HepG2 (cell line): ENCODE measurements around the gene NT5C2. TPM values are rescaled to one million over a fixed set of nuclear protein-coding genes. Genes with fewer than 3 reads are reported as not detected.

ENCODE experiments used
- EP300 ChIP-seq, 3 experiments: sonication (generic) in 1 of 3; formaldehyde crosslinking in 1 of 3; IDR thresholded peaks; 2 replicates each; pipeline versions ENCODE4 v1.5.1 to v1.6.1; 2011 to 2020; ENCODE audit warnings: low read depth in 2 of 3, low read length in 2 of 3, borderline replicate concordance in 1 of 3, improper control_type of control experiment in 1 of 3, mild to moderate bottlenecking in 1 of 3, missing genetic modification reagents in 1 of 3, moderate library complexity in 1 of 3
- FOXA1 ChIP-seq, 2 experiments: fragments of 450-650 bp in 1 of 2; sonication (generic) in 1 of 2; formaldehyde crosslinking in 1 of 2; IDR thresholded peaks; 2 replicates each; pipeline versions ENCODE4 v1.4.0 to v1.6.1; 2016 to 2020; ENCODE audit warnings: missing genetic modification reagents in 1 of 2
- HDAC1 ChIP-seq: sonication (generic); formaldehyde crosslinking; IDR thresholded peaks from 2 replicates; pipeline ENCODE4 v1.5.1; 2020; ENCODE audit warnings: mild to moderate bottlenecking, missing genetic modification reagents
- HNF4A ChIP-seq: sonication (generic); formaldehyde crosslinking; IDR thresholded peaks from 2 replicates; pipeline ENCODE4 v1.4.0; 2020; ENCODE audit warnings: missing genetic modification reagents
- KAT2B ChIP-seq: fragments of 150-350 bp; IDR thresholded peaks from 2 replicates; pipeline ENCODE4 v1.6.1; 2014; ENCODE audit warnings: low read depth, low read length, borderline replicate concordance
- NFYB ChIP-seq: sonication (generic); formaldehyde crosslinking; IDR thresholded peaks from 2 replicates; pipeline ENCODE4 v1.4.0; 2020; ENCODE audit warnings: missing genetic modification reagents
- PITX1 ChIP-seq: sonication (generic); formaldehyde crosslinking; IDR thresholded peaks from 2 replicates; pipeline ENCODE4 v1.5.1; 2020; ENCODE audit warnings: mild to moderate bottlenecking, missing genetic modification reagents
- RFX5 ChIP-seq: IDR thresholded peaks from 2 replicates; pipeline ENCODE4 v1.6.1; 2011; ENCODE audit warnings: low read depth, low read length, improper control_type of control experiment
- SALL2 ChIP-seq: sonication (generic); formaldehyde crosslinking; IDR thresholded peaks from 2 replicates; pipeline ENCODE4 v1.8.1; 2023; ENCODE audit warnings: mild to moderate bottlenecking, missing genetic modification reagents, inconsistent platforms
- SIN3A ChIP-seq: IDR thresholded peaks from 2 replicates; pipeline ENCODE4 v1.6.1; 2011; ENCODE audit warnings: low read depth, mild to moderate bottlenecking, control low read depth, low read length, borderline replicate concordance
- SOX5 ChIP-seq: IDR thresholded peaks from 2 replicates; pipeline ENCODE4 v1.6.1; 2016; ENCODE audit warnings: borderline replicate concordance
- TBL1XR1 ChIP-seq: fragments of 150-350 bp; IDR thresholded peaks from 2 replicates; pipeline ENCODE4 v1.6.1; 2014; ENCODE audit warnings: borderline replicate concordance, low read length; ENCODE audit not compliant: partially characterized antibody
- TCF7 ChIP-seq: sonication (generic); IDR thresholded peaks from 2 replicates; pipeline ENCODE4 v1.6.1; 2016; ENCODE audit warnings: antibody characterized with exemption, low read depth
- ZNF292 ChIP-seq: sonication (generic); formaldehyde crosslinking; IDR thresholded peaks from 2 replicates; pipeline ENCODE4 v1.8.1; 2022; ENCODE audit warnings: mild to moderate bottlenecking, low read depth, missing genetic modification reagents, borderline replicate concordance
- ZNF34 ChIP-seq: sonication (generic); formaldehyde crosslinking; IDR thresholded peaks from 2 replicates; pipeline ENCODE4 v1.4.0; 2020; ENCODE audit warnings: mild to moderate bottlenecking, missing genetic modification reagents, borderline replicate concordance
- ZNF350 ChIP-seq: sonication (generic); formaldehyde crosslinking; IDR thresholded peaks from 2 replicates; pipeline ENCODE4 v1.4.0; 2020; ENCODE audit warnings: mild to moderate bottlenecking, low read depth, missing genetic modification reagents, borderline replicate concordance
- ZSCAN12 ChIP-seq: sonication (generic); formaldehyde crosslinking; IDR thresholded peaks from 2 replicates; pipeline ENCODE4 v1.9.0; 2021; ENCODE audit warnings: mild to moderate bottlenecking, missing genetic modification reagents
- polyA plus RNA-seq, 8 experiments: library from polyadenylated mRNA; depleted of rRNA in 3 of 8; stranded (reverse) in 7 of 8; unstranded in 1 of 8; fragments of >200 nt; fragmentation: Illumina TruSeq in 4 of 8; extraction: Trizol in 4 of 8; gene quantifications; 2 replicates each; pipeline versions ENCODE4 v1.2.1 to v1.2.3, GENCODE V29; 2011 to 2016; ENCODE audit warnings: low read depth in 4 of 8, missing spikeins in 1 of 8, mixed read lengths in 1 of 8; ENCODE audit not compliant: insufficient read depth in 1 of 8
- total RNA-seq, 5 experiments: library from RNA; depleted of rRNA; stranded (reverse); fragments of >200 nt; fragmentation: Illumina TruSeq; extraction: Trizol; gene quantifications; 2 replicates each; pipeline ENCODE4 v1.2.3, GENCODE V29; 2016; ENCODE audit warnings: low read depth in 1 of 5
- TF ChIP-seq, protein P1 (sequence below): sonication (generic); formaldehyde crosslinking; IDR thresholded peaks from 2 replicates; pipeline ENCODE4 v1.4.0; 2020; ENCODE audit warnings: mild to moderate bottlenecking, missing genetic modification reagents
- TF ChIP-seq, protein P2 (sequence below): sonication (generic); formaldehyde crosslinking; conservative IDR thresholded peaks from 2 replicates; pipeline ENCODE4 v1.4.0; 2020; ENCODE audit warnings: mild to moderate bottlenecking, missing genetic modification reagents, moderate library complexity
- TF ChIP-seq, protein P3 (sequence below): IDR thresholded peaks from 2 replicates; pipeline ENCODE4 v1.4.0; 2020; ENCODE audit warnings: mild to moderate bottlenecking, missing genetic modification reagents

NT5C2 gene
- total and polyA plus RNA-seq, 2 of the 13 experiments (the other 11 are each of a cell fraction or from before 2014, with no cell fraction given), result 40.6 to 55.2 TPM

DNA sequence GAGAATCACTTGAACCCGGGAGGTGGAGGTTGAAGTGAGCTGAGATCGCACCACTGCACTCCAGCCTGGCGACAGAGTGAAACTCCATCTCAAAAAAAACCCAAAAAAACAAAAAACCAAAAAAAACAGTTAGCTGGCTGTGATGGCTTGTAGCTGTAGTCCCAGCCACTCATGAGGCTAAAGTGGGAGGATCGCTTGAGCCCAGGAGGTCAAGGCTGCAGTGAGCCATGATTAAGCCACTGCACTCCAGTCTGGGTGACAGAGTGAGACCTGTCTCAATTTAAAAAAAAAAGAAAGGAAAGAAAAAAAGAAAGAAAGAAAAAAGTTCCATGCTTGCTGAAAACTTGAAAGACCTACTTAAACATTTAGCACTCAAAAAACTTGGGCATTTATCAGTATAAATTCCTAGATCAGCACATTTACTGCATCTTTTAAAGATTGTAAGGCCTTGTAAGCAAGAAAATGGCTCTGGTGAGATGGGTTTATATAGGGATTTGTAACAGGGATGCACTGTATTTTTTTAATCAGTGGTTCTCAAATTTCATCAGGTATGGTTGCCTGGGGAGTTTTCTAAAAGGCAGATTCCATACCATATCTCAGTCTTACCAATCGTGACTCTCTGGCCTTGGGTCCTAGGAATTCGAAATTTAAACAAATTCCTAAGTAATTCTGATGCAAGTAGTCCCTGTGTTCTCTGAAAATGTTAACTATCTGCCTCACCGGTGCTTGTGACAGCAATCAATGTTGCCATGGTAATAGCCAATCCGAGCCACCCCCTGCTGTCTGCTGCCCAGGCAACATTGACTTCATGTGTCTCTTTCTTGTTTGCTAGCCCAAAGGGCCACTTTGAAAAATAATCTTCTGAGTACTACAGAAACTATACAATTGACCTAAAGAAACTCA lies 11.5 kb upstream of the NT5C2 start (continued):
- TF ChIP-seq FOXA1 (IDR thresholded peaks at IDR 0.05) (no peak), FOXA1 (CRISPR knock-in tag; IDR thresholded peaks at IDR 0.05) (0 out of 2 replicates have a peak, but pooled peaks have one; percentile 14), EP300 (IDR thresholded peaks at IDR 0.05; ENCODE audit: low read depth in 2 of 2, low read length in 2 of 2) (peak; percentile 52 to 64; a peak in 2 of 4 replicates), EP300 (CRISPR knock-in tag; IDR thresholded peaks at IDR 0.05; ENCODE audit: borderline replicate concordance) (no peak), TBL1XR1 (peak; percentile 48), SOX5 (CRISPR knock-in tag) (0 out of 2 replicates have a peak, but pooled peaks have one; percentile 14), SALL2 (CRISPR knock-in tag) (no peak), HNF4A (CRISPR knock-in tag) (peak; percentile 42), HDAC1 (CRISPR knock-in tag) (peak; percentile 25; the same call in 1 of the 2 replicates), PITX1 (CRISPR knock-in tag) (peak; percentile 18; the same call in 1 of the 2 replicates), ZSCAN12 (no peak), KAT2B (peak; percentile 75), ZNF292 (peak; percentile 43; the same call in 1 of the 2 replicates), NFYB (CRISPR knock-in tag) (peak; percentile 61), TCF7 (peak; percentile 32; the same call in 1 of the 2 replicates), ZNF34 (CRISPR knock-in tag) (no peak), SIN3A (0 out of 2 replicates have a peak, but pooled peaks have one; percentile 32), ZNF350 (CRISPR knock-in tag) (no peak), RFX5 (peak; percentile 39; the same call in 1 of the 2 replicates)
- TF ChIP-seq, protein P1, sequence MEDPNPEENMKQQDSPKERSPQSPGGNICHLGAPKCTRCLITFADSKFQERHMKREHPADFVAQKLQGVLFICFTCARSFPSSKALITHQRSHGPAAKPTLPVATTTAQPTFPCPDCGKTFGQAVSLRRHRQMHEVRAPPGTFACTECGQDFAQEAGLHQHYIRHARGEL (CRISPR knock-in tag), result no peak
- TF ChIP-seq, protein P2, sequence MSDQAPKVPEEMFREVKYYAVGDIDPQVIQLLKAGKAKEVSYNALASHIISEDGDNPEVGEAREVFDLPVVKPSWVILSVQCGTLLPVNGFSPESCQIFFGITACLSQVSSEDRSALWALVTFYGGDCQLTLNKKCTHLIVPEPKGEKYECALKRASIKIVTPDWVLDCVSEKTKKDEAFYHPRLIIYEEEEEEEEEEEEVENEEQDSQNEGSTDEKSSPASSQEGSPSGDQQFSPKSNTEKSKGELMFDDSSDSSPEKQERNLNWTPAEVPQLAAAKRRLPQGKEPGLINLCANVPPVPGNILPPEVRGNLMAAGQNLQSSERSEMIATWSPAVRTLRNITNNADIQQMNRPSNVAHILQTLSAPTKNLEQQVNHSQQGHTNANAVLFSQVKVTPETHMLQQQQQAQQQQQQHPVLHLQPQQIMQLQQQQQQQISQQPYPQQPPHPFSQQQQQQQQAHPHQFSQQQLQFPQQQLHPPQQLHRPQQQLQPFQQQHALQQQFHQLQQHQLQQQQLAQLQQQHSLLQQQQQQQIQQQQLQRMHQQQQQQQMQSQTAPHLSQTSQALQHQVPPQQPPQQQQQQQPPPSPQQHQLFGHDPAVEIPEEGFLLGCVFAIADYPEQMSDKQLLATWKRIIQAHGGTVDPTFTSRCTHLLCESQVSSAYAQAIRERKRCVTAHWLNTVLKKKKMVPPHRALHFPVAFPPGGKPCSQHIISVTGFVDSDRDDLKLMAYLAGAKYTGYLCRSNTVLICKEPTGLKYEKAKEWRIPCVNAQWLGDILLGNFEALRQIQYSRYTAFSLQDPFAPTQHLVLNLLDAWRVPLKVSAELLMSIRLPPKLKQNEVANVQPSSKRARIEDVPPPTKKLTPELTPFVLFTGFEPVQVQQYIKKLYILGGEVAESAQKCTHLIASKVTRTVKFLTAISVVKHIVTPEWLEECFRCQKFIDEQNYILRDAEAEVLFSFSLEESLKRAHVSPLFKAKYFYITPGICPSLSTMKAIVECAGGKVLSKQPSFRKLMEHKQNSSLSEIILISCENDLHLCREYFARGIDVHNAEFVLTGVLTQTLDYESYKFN, result peak; percentile 89
- TF ChIP-seq, protein P3, sequence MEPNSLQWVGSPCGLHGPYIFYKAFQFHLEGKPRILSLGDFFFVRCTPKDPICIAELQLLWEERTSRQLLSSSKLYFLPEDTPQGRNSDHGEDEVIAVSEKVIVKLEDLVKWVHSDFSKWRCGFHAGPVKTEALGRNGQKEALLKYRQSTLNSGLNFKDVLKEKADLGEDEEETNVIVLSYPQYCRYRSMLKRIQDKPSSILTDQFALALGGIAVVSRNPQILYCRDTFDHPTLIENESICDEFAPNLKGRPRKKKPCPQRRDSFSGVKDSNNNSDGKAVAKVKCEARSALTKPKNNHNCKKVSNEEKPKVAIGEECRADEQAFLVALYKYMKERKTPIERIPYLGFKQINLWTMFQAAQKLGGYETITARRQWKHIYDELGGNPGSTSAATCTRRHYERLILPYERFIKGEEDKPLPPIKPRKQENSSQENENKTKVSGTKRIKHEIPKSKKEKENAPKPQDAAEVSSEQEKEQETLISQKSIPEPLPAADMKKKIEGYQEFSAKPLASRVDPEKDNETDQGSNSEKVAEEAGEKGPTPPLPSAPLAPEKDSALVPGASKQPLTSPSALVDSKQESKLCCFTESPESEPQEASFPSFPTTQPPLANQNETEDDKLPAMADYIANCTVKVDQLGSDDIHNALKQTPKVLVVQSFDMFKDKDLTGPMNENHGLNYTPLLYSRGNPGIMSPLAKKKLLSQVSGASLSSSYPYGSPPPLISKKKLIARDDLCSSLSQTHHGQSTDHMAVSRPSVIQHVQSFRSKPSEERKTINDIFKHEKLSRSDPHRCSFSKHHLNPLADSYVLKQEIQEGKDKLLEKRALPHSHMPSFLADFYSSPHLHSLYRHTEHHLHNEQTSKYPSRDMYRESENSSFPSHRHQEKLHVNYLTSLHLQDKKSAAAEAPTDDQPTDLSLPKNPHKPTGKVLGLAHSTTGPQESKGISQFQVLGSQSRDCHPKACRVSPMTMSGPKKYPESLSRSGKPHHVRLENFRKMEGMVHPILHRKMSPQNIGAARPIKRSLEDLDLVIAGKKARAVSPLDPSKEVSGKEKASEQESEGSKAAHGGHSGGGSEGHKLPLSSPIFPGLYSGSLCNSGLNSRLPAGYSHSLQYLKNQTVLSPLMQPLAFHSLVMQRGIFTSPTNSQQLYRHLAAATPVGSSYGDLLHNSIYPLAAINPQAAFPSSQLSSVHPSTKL (CRISPR knock-in tag), result 0 out of 2 replicates have a peak, but pooled peaks have one; percentile 27
